GM11168 (cell line): ENCODE results near the gene TMA7B.
"Not testable (repeated sequence)": the region's sequence is repeated elsewhere in the genome, so short reads cannot be mapped to it uniquely, and the experiment has no call there.

Experiments
- in situ Hi-C: fragments of 300-500 bp; cut with MboI; formaldehyde crosslinking; loops from one replicate; pipeline ENCODE4 v1.12.0; 2022; ENCODE audit warnings: low sequenced_read_pairs; ENCODE audit not compliant: unreplicated experiment

Gene TMA7B

DNA sequence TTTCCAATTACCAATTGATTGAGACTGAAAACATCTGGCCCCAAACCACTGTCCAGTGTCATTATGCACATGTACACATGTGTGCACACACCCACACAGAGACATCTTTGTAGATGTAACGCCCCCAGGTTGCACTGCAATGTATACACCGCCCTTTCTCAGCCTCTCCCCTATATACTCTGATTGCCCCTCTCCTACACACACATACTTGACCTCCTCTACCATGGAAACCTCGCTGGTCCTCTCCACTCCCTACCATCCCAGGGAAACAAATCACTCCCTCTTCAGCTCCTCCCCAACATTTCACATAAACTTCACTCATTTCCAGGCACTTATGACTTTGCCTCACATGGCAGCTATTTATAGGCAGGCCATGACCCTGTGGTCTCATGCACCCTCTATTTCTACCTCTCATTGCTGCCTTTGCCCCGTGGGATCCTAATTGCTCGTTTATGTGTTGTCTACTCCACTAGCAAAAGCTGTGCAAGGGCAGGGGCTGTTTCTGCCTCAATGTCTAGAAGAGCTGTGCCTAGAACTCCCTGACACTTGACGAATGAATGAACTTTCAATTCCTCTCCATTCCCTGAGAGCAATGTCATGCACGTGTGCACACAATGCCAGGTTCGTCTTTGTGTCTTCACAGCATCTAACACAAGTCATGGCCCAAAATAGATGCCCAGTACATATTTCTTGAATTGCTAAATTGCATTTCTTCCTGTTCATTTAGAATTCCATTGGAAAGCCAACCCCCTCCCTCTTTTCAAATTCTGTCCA is 10.0 kb upstream of the TMA7B start:
- in situ Hi-C loops, result no loop called here

DNA sequence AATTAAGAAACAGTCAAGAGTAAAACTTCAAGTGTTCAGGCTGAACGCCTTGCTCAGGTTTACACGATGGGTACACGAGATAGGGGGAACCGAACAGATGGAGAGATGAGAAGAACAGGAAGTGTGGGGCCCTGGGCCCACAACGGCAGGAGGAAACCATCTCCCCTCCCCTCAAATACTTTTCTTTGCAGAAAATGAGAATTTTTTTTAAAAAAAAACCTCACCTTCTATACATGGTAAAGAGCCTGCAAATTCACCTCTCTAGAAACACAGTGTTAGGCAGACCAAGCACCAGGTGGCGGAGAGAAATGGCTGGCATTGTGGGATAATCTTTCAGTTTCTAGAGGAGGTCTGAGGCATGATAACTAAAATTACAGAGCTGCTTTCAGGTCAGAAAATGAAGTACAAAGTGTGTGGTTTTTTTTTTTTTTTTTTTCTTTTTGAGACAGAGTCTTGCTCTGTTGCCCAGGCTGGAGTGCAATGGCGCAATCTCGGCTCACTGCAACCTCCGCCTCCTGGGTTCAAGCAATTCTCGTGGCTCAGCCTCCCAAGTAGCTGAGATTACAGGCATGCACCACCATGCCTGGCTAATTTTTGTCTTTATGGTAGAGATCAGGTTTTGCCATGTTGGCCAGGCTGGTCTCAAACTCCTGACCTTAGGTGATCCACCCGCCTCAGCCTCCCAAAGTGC is 8.4 kb upstream of the TMA7B start:
- in situ Hi-C loops, result not testable (repeated sequence)

GRCh38 chr22:39952347-39952746 is 7.8 kb upstream of the TMA7B start:
- in situ Hi-C loops, result no loop called here

DNA sequence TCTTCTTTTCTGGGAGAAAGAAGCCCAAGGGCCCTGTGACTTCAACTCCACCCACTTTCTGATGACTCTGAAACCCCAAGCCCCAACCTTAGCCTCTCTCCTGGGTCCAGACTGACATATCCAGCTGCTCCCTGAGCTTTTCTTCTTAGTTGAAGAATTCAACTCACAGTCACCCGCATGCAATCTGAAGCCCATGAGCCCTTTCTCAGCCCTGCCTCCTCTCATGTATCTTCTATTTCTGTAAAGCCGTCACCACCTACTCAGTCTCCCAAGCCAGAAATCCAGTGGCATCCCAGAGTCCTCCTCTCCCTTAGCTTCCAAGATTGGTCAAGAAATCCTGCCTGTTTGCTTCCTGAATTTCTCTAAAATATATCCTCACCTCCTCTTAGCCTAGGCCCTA is 7.1 kb upstream of the TMA7B start:
- in situ Hi-C loops, result no loop called here

DNA sequence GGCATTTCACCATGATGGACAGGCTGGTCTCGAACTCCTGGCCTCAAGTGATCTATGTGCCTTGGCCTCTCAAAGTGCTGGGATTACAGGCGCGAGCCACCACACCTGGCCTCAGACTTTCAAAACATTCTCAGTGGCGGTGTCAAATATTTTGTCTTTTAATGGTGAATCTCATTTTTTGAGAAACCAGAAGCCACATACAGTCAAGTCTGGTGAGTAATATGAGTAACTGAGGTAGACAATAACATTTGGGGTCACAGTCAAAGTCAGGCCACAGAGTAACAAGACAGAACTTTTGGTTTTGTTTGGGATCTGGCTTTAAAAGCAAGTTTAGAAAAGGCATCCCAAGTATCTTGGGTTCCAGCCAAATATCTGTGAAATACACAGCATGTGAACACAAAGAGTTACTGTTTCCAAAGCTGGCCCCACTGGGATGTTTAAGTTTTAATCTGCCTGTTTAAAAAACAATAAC is 5.6 kb upstream of the TMA7B start:
- in situ Hi-C loops, result no loop called here

GRCh38 chr22:39955675-39956074 is 4.5 kb upstream of the TMA7B start:
- in situ Hi-C loops, result no loop called here

DNA sequence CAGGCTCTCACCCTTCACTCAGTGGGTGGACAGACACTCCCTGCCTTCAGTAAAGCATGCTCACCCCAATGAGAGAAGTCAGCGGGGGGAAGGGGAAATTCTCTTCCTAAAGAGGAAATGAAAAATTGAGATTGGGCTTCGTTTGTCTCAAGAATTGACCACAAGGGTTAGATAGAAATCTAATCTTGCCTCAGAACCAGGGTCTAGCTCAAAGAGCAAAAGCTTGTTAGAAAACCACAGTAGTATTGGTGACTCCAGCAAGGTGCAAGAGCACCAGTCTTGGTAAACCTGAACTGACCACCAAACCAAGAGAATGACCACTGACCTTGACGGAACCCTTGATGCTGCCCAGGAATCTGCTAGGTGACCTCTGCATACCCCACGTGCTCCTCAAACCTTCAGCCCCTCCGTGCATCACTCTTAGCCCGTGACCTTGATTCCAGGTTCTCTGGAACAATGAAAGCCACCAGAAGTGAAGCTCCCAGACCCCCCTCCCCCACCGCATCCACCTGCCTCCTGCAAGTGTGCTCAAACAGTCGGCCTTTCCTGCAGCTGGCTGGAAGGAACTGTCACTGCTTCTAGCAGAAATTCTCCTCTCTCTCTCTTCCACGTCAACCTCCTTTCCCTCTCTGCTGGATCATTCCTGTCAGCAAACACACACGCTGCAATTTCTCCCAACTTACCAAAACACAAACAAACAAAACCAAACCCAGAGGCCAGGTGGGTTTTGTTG is 3.1 kb upstream of the TMA7B start:
- in situ Hi-C loops, result no loop called here

DNA sequence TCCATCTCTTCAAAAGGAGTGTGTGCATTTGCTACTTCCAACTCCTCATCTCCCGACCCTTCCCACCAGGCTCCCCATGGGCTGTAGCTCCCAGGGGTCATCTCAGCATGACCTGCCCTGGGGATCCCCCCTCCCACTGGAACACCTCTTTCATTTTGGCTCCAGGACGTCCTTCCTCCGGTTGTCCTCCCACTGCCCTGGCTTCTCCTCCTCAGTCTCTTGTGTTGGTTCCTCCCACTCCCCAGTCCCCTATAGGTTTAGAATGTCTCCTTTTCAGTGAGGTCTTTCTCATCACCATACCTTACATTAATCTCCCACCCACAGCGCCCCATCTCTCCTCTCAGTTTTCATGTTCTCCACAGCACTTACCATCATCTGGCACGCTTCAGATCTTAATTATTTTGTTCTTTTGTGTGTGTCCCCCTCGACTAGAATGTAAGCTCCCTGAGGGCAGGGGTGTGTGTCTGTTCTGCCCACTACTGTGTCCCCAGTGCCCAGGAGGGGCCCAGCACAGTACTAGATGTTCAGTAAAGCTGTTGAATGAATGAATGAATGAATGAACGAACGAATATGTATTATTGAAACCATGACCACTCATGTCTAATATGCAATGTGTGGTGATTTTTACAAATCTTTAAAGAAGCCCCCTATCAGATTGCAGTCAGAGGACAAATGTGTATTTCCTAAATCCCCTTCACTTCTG is 2.0 kb upstream of the TMA7B start:
- in situ Hi-C loops, result no loop called here

DNA sequence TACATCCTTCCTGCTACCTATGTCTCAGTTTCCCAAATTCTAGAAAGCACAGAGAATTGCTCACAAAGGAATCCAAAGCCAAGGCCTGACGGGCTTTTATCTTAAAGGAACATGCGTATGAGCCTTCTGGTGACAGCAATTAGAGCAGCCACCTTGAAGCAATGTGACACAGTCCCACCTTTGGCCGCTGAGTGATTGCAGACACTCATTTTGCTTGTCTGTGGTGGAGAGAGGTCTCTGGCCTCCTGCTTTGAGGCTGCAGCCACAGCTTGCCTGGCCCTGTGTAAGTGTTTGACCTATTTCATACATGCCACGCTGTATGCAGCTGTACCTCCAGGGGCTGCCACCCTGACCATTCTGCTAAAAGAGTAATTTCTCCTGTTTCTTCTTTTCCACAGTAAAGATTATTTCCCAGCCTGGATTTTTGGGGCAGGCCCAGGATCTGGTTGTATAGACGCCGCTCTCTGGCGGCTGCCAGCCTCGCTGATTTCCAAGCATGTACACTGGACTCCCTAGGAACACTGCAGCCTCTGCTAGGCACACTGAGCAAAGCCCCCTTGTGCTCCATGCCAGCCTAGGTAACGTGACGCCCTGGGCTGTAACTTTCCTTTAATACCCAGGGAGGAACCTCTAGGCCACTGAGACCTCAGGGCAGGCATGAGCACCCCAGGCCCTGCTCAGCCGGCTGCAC is 1.1 kb upstream of the TMA7B start:
- in situ Hi-C loops, result no loop called here

GRCh38 chr22:39960791-39961746 is 872 bp downstream of the TMA7B start:
- in situ Hi-C loops, result no loop called here

DNA sequence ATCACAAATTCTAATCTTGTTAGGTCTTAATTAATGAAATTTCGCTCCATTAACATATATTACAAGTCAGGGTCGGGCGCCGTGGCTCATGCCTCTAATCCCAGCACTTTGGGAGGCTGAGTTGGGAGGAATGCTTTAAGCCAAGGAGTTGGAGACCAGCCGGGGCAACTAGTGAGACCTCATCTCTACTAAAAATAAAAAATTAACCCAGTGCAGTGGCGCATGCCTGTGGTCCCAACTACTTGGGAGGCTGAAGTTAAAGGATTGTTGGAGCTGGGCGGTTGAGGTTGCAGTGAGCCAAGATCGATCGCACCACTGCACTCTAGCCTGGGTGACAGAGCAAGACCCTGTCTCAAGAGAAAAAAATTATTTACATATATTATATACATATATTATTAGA is 1.9 kb downstream of the TMA7B start:
- in situ Hi-C loops, result no loop called here

DNA sequence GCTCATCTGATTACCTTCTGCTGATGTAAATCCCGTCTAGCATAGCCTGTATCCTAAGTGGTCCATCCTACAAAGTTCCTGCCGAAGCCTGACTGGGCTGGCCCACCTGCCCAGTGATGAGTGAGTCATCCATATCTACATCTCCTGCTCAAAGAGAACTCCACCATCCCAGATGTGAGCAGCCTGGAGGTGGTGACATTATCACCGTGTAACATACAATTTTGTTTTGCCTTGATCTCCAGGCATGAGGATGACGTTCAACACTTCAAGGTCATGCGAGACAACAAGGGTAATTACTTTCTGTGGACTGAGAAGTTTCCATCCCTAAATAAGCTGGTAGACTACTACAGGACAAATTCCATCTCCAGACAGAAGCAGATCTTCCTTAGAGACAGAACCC is 5.6 kb downstream of the TMA7B start:
- in situ Hi-C loops, result no loop called here

DNA sequence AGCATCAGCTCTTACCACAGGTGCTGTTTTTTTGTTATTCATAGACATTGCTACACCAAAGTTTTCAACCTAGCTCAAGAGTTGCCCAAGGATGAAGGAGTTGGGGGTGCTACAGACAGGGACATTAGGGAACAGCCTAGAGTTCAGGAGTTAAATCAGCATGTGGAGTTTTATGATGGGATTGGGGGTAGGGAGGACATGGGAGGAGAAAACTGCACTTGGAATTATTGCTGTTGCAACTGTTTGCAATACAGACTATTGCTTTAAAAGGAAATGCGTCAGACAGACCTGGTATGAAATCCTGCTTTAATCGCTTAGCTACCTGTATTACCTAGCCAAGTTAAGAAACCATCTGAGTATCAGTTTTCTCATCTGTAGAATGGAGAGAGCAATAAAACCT is 6.3 kb downstream of the TMA7B start:
- in situ Hi-C loops, result no loop called here

- in situ Hi-C loops, result no loop called here
These were observed 7.1 kb downstream of the TMA7B start for GRCh38 chr22:39967103-39967829.

- in situ Hi-C loops, result no loop called here
These were observed 8.1 kb downstream of the TMA7B start for GRCh38 chr22:39967996-39968972.

DNA sequence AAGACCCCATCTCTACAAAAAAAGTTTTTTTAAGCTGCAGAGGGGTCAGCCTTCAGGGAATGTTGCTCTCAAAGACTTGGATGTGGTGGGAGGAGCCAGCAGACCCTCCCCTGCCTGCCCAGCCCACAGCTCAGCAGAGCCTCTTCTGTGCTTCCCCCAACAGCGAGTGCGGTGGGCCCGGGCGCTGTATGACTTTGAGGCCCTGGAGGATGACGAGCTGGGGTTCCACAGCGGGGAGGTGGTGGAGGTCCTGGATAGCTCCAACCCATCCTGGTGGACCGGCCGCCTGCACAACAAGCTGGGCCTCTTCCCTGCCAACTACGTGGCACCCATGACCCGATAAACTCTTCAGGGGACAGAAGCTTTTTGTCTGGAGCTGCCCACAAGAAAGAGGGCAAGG is 10.5 kb downstream of the TMA7B start:
- in situ Hi-C loops, result no loop called here

DNA sequence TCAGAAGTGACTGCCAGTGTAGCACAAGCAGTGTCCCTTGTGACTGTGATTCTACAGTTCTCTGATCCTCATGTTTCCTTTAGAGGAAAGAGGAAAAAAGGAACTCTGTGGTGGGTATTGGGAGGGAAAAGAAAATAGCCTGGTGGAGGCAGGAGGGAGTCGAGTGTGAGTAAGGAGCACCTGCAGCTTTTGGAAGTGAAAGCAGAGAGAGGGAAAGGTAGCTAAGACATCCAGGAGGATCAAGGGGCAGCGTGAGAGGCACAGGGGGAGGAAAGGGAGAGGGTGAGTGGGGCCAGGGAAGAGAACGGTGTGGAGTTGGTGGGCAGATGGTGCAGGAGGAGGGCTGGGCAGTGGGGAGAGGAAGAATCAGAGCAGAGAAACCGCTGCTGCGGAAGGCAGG is 12.4 kb downstream of the TMA7B start:
- in situ Hi-C loops, result no loop called here
